Keratinocyte (primary cell): Measurements from ENCODE around the gene ABHD2.

Experiments used
- CTCF ChIP-seq, 3 experiments: IDR thresholded peaks in 1 of 3; conservative IDR thresholded peaks in 1 of 3; optimal IDR thresholded peaks in 1 of 3; 2 replicates in 2 of 3; 3 replicates in 1 of 3; pipeline versions ENCODE3 to v1.5.1; 2011; ENCODE audit warnings: low read length in 3 of 3, mild to moderate bottlenecking in 3 of 3, moderate library complexity in 2 of 3, control low read depth in 1 of 3, inconsistent platforms in 1 of 3; ENCODE audit not compliant: insufficient read depth in 2 of 3; ENCODE audit errors: extremely low read depth in 1 of 3
- EZH2 ChIP-seq: IDR thresholded peaks from one replicate; pipeline ENCODE4 v1.6.1; 2012; ENCODE audit warnings: inconsistent platforms, mild to moderate bottlenecking, low read length, moderate library complexity

GRCh38 chr15:89118481-89118989, 30.3 kb downstream of the ABHD2 start:
- TF ChIP-seq CTCF (optimal IDR thresholded peaks at IDR 0.05 in 1 of 3, IDR thresholded peaks at IDR 0.05 in 1 of 3, conservative IDR thresholded peaks at IDR 0.05 in 1 of 3; ENCODE audit: extremely low read depth in 1 of 3, insufficient read depth in 2 of 3, low read length in 3 of 3) (no peak), EZH2 (no peak)
